ENCODE data around the gene NAGPA.

The NAGPA gene

DNA sequence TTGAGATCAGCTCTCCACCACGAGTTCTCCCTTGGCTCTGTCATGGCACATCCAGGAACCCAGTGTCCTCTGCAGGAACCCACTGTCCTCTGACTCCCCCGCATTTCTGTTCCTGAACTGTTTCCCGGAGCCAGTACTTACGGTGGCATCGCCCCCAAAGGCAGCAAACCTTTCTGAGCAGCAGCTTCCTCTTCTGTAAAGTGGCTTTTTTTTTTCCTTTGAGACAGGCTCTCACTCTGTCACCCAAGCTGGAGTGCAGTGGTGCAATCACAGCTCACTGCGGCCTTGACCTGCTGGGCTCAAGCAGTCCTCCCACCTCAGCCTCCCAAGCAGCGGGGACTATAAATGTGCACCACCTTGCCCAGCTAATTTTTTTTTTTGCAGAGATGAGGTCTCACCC is 32.2 kb downstream of the NAGPA start:
- DNase-seq = no peak

- no peak for DNase-seq
These were observed 33.1 kb downstream of the NAGPA start for GRCh38 chr16:5000573-5001001.

DNA sequence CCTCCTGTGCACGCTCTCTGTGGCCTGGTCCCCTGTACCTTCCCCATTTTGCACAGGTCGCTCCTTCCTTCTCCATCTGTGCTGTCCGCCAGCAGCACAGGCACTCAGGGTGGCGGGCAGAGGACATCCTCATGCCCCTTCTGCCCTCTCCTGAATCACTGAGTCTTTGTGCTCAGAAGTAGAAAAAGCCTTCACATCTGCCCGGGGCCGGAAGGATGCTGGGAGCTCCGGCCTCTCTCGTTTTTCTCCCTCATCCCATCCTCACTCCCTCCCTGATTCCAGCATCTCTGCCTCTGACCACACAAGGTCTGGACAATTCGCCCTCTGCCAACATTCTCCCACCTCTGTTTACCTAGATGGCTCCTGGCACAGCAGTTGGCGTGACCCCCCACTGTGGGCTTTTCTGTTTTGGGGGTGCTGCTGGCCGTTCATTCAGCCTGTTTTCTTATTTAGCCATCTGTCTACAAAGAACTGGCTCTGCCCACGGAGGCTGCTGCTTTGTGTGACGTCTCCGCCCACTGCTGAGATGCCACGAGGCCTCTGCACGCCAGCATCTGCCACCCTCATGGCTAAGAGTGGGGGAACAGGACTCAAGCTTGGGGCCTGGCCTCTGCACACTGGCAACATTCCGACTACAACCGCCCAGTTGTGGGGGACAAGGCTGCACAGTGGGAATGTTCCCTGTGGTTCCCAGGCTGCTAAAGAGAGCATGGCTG is 38.9 kb downstream of the NAGPA start:
- no peak for DNase-seq

- no peak for DNase-seq
These were observed 42.0 kb downstream of the NAGPA start for GRCh38 chr16:4991754-4992153.

- DNase-seq = no peak
These were observed 43.3 kb downstream of the NAGPA start for GRCh38 chr16:4990415-4990814.

DNA sequence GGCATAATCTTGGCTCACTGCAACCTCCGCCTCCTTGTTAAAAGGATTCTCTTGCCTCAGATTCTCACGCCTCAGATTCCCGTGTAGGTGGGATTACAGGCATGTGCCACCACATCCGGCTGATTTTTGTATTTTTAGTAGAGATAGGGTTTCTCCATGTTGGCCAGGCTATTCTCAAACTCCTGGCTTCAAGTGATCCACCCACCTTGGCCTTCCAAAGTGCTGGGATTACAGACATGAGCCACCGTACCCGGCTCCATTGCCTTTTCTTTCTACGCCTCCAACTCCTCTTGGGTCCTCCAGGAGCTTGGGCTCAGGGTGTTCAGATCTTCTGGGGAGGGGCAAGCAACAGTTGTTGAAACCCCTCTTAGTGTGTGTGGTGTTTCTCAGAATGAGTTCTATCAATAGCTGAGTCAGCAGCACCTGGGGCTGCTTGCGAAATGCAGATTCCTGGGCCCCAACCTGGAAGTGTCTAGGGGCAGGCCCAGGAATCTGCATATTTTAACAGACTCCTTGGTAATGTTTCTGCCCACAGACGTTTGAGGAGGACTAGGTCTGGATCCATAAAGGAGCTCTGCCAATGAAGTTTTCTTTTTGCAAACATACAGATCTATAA is 44.2 kb downstream of the NAGPA start:
- DNase-seq = no peak

- no peak for DNase-seq
These were observed 45.1 kb downstream of the NAGPA start for GRCh38 chr16:4988647-4989046.

DNA sequence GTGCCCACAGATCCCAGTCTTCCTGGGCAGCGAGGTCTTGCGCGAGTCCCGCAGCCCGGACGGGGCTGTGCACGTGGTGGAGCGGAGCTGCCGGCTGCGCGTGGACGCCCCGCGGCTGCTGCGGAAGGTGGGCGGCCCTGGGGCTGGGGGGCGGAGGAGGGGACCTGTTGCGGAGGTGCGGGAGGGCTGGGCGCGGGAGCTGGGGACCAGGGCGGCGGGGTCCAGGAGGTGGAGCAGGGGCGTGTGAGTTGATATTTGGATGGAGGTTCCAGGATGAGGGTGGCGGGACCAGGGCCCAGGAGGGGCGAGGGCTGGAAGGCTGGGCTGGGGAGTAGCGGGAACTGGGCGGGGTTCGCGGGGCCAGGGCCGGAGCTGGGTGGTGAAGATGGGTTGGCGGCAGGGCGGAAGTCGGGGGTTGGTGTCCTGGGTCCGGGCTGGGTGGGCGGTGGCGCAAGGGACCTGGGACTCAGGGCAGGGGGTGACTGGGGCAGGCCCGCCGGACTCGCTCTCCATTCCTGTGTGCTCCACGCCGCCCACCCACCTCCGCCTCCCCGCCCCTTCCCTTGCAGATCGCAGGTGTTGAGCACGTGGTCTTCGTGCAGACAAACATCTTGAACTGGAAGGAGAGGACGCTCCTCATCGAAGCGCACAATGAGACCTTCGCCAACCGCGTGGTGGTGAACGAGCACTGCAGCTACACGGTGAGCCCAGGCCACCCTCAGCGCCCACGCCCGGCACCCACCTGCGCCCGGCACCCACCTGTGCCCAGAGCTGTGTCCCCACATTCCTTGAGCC is 46.0 kb downstream of the NAGPA start:
- DNase-seq = no peak

- DNase-seq = no peak
These were observed 46.5 kb downstream of the NAGPA start for GRCh38 chr16:4987250-4987579.

DNA sequence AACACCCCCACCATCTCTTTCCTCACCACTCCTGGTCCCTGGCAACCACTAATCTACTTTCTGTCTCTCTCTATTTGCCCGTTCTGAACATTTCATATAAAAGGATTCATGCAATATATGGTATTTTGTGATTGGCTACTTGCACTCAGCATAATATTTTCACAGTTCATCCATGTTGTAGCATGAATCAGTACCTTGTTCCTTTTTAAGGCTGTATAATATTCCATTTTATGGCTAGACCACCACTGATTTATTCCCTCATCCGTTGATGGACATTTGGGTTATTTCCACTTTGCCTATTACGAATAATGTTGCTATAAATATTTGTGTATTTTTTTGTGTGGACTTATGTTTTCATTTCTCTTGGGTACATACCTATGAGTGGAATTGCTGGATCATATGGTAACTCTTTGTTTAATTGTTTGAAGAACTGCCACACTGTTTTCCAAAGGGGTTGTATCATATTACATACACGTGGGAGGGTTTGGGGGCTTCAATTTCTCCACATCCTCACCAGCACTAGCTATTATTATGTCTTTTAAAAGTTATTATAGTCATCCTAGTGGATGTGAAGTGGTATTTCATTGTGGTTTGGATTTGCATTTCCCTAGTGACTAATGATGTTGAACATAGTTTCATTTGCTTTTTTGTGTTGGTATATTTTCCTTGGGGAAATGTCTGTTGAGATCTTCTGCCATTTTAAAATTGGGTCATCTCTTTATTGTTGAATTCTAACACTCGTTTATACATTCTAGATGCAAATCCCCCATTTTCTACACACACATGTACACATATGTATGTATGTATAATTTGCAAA is 49.4 kb downstream of the NAGPA start:
- no peak for DNase-seq

DNA sequence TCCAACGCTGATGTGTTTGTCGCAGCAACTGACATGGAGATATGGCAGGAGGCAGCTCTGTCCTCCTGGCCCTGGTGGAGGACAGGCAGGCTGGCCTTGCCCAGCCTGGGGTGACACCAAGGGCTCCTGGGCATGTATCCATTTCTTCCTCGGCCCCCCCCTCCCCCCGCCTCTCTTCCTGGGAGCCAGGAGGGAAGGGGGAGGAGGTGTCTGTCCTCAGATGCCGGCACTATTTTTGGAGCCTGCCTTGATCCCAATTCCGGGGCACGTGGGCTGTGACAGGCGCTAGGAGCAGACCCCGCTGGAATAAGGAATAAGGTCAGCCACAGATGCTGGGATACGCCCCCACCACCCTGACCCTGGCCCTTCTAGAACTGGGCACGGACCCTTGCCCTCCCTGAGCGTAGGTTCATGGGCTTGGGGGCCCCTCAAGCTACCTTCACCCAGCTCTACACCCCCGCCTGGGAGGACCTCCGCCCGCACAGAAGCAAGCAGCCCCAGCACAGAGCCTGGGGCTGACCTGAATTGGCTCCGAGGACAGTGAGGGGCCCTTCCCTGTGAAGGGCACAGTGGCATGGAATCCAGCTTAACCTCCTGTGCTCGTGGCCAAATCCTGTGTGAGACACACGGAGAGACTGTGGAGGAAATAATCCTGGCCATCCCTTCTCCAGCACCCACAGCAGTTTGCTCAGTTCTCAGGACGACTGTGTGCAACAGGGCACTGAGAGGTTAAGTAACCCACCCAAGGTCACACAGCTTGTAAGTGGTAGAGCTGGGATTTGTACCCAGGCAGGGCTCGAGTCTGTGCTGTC is 51.5 kb downstream of the NAGPA start:
- DNase-seq = no peak

DNA sequence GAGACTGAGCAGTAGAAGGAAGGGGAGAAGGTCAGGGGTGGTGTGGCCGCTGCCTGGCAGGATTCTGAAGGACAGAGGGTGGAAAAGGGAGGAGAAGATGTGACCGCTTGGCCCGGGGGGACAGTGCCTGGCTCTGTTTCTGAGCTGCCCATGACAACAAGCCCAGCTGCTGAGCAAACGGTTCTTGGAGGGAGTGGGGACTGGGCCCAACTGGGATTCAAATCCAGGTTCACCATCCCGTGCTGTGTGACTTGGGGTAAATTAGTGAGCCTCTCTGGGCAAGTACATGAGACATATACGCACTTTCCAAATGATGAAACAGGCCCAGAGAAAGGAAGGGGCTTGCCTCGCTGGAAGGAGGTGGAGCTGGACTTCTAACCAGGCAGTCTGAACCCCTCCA is 52.3 kb downstream of the NAGPA start:
- DNase-seq = no peak

GRCh38 chr16:4980691-4981090 is 53.0 kb downstream of the NAGPA start:
- no peak for DNase-seq

- DNase-seq = no peak
These were observed 53.7 kb downstream of the NAGPA start for GRCh38 chr16:4979736-4980660.

GRCh38 chr16:4979164-4979563 is 54.6 kb downstream of the NAGPA start:
- DNase-seq = no peak

DNA sequence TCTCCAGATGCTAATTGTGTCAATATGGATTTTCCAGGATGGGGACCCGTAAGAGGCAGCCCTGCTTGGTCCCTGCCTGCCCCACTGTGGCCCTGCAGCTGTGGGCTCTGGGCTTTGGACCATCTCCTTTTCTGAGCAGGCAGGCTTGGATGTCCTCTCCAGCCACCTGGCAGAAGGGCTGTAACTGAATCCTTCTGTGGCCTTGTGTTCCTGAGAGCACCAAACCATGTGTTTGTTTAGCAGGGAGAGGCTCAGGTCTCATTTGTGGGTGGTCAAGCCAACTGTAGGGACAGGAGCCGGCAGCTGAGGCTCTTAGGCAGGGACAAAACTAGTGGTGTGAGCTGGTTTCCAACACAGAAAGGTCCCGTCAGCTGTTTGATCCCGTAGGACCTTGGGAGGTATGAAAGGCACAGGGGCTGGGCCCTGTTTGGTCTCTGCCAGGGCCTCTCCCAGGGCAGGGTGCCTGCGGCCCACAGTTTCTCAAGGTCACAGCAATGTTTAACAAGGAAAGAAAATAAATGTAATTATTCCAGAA is 57.1 kb downstream of the NAGPA start:
- DNase-seq = no peak

DNA sequence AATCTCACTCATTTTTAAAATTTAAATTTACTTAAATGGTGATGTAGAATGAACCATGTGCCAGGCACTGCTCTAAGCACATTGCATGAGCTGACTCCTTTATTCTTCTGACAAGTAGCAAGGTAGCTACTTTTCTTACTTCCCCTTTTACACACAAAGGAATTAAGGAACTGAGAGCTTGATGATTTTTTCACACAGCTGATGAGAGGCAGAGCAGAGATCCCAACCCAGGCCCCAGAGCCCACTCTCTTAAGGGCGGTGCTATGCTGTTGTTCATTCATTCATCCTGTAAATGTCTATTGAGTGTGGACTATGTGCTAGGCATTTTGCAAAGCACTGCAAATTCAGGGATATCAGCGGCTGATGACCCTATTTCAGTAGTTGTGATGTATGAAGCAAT is 57.7 kb downstream of the NAGPA start:
- DNase-seq = no peak
